ENCODE measurements around the gene RETN.

The RETN gene

DNA sequence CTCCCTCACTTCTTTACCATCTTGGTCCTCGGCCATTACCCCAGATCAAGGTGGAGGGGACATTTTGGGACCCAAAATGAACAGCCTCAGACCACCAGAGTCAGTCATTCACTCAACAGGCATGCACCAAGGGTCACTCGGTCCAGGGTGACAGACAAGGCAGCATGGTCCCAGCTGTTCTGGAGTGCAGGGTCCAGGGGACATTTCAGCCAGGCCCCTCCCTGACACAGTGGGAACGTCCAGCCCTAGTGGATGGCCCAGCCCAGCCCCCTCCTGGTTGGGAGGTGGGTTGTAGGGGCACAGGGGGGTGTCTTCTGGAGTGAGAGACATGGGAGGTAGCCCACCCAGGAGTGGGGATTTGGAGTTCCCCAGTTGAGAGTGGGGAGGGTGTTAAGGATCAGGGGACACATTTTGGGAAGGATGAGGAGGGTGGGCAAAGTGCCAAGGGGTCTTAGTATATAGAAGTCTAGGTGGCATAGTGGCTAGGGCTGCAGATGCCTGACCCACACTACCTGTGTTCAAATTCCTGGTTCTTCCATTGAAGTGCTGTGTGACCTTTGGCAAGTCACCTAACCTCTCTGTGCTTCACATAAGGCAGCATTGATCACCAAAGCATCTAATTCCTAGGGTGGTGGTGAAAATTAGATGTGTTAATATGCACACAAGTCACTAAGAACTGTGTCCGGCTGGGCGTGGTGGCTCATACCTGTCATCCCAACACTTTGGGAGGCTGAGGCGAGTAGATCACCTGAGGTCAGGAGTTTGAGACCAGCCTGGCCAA is 35.6 kb downstream of the RETN start:
- no peak overlapping the region for H3K4ac ChIP-seq (ENCODE audit: low read depth, low read length)
- no peaks in the 10 kb centered on the region for H3K79me2 ChIP-seq (ENCODE audit: control insufficient read depth, insufficient read depth, low read length, poor library complexity)
- no CpG with 5 or more reads among the region's 6 CpGs for WGBS (ENCODE audit: extremely low coverage, insufficient coverage, insufficient read length)
- no peak overlapping the region for H2AFZ ChIP-seq (ENCODE audit: insufficient read depth, low read length, poor library complexity)
- no peaks in the 10 kb centered on the region for H3K9me3 ChIP-seq (ENCODE audit: insufficient read depth, low read depth, low read length)
- H3K4me1 ChIP-seq (ENCODE audit: control insufficient read depth in 1 of 2, insufficient read depth in 2 of 2, low read length in 2 of 2): no peaks in the 10 kb centered on the region
- no peak overlapping the region for H3K18ac ChIP-seq (ENCODE audit: low read length)
- no peak overlapping the region for H3K4me2 ChIP-seq (ENCODE audit: low read length)
- H4K91ac ChIP-seq (ENCODE audit: low read depth, low read length): no peak overlapping the region
- no peak overlapping the region for H3K27ac ChIP-seq (ENCODE audit: low read depth, low read length)
- H3K23ac ChIP-seq (ENCODE audit: low read length): no peak overlapping the region
- H3K9ac ChIP-seq (ENCODE audit: low read length): no peak overlapping the region
- no peaks in the 10 kb centered on the region for H3K36me3 ChIP-seq (ENCODE audit: control insufficient read depth in 1 of 2, insufficient read depth in 2 of 2, low read length in 2 of 2)
- H3K14ac ChIP-seq (ENCODE audit: low read length): no peak overlapping the region
- H3K27me3 ChIP-seq (ENCODE audit: insufficient read depth, low read length): no peaks in the 10 kb centered on the region
- H2BK5ac ChIP-seq (ENCODE audit: low read depth, low read length, poor library complexity): no peak overlapping the region
- H3K79me1 ChIP-seq (ENCODE audit: low read length): no peaks in the 10 kb centered on the region
- H4K8ac ChIP-seq (ENCODE audit: low read depth, low read length): no peak overlapping the region
- no peak overlapping the region for H3K4me3 ChIP-seq (ENCODE audit: low read depth, low read length)
- H4K12ac ChIP-seq (ENCODE audit: low read depth, low read length): no peak overlapping the region
- H2BK120ac ChIP-seq (ENCODE audit: insufficient read depth, low read length, poor library complexity): no peak overlapping the region
- no peak overlapping the region for H2BK12ac ChIP-seq (ENCODE audit: low read length)
- no peak for DNase-seq
- no peak overlapping the region for H2AK5ac ChIP-seq (ENCODE audit: low read length)

DNA sequence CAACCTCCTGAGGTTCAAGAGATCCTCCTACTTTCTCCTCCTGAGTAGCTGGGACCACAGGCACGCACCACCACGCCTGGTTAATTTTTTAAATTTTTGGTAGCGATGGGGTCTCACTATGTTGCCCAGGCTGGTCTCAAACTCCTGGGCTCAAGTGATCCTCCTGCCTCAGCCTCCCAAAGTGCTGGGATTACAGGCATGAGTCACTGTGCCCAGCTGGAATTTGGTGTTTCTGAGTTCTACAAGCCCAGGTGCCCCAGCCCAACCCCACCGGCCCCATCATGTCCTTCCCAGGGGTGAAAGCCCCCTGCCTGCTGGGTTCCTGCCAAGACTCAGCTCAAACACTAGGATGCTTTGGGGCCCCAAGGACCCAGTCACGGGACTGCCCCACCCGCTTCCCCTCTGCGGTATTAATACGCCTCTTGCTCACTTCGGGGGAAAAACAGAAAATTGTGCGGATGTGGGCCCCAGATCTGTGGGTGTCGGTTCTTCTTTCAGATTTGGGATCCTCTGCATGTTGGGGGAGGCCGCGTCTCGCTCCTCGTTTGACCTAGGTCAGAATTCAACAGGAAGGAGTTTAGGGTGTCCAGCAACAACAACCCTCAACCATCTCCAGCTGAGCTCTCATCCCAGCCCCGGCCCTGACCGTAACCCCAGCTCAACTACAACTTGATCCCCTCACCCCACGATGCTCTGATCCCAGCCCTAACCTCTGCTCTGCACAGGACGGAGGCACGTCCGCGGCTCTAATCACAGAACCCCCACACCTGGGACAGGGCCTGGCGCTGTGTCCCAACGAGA is 36.7 kb downstream of the RETN start:
- H2BK5ac ChIP-seq (ENCODE audit: low read depth, low read length, poor library complexity): no peak overlapping the region
- no peak overlapping the region for H3K18ac ChIP-seq (ENCODE audit: low read length)
- no peak overlapping the region for H4K12ac ChIP-seq (ENCODE audit: low read depth, low read length)
- H3K27ac ChIP-seq (ENCODE audit: low read depth, low read length): no peak overlapping the region
- no peak overlapping the region for H3K4me2 ChIP-seq (ENCODE audit: low read length)
- no peak overlapping the region for H4K8ac ChIP-seq (ENCODE audit: low read depth, low read length)
- H3K4ac ChIP-seq (ENCODE audit: low read depth, low read length): no peak overlapping the region
- H2BK120ac ChIP-seq (ENCODE audit: insufficient read depth, low read length, poor library complexity): no peak overlapping the region
- no peak overlapping the region for H3K14ac ChIP-seq (ENCODE audit: low read length)
- no peaks in the 10 kb centered on the region for H3K4me1 ChIP-seq (ENCODE audit: control insufficient read depth in 1 of 2, insufficient read depth in 2 of 2, low read length in 2 of 2)
- no peak overlapping the region for H3K23ac ChIP-seq (ENCODE audit: low read length)
- no peaks in the 10 kb centered on the region for H3K79me2 ChIP-seq (ENCODE audit: control insufficient read depth, insufficient read depth, low read length, poor library complexity)
- WGBS (ENCODE audit: extremely low coverage, insufficient coverage, insufficient read length): no CpG with 5 or more reads among the region's 24 CpGs
- H3K79me1 ChIP-seq (ENCODE audit: low read length): no peaks in the 10 kb centered on the region
- no peak overlapping the region for H2BK12ac ChIP-seq (ENCODE audit: low read length)
- no peak overlapping the region for H3K4me3 ChIP-seq (ENCODE audit: low read depth, low read length)
- DNase-seq: peak; percentile 13 to 16
- no peaks in the 10 kb centered on the region for H3K36me3 ChIP-seq (ENCODE audit: control insufficient read depth in 1 of 2, insufficient read depth in 2 of 2, low read length in 2 of 2)
- no peak overlapping the region for H4K91ac ChIP-seq (ENCODE audit: low read depth, low read length)
- no peaks in the 10 kb centered on the region for H3K27me3 ChIP-seq (ENCODE audit: insufficient read depth, low read length)
- H3K9ac ChIP-seq (ENCODE audit: low read length): no peak overlapping the region
- H2AFZ ChIP-seq (ENCODE audit: insufficient read depth, low read length, poor library complexity): no peak overlapping the region
- no peak overlapping the region for H2AK5ac ChIP-seq (ENCODE audit: low read length)
- H3K9me3 ChIP-seq (ENCODE audit: insufficient read depth, low read depth, low read length): no peaks in the 10 kb centered on the region

DNA sequence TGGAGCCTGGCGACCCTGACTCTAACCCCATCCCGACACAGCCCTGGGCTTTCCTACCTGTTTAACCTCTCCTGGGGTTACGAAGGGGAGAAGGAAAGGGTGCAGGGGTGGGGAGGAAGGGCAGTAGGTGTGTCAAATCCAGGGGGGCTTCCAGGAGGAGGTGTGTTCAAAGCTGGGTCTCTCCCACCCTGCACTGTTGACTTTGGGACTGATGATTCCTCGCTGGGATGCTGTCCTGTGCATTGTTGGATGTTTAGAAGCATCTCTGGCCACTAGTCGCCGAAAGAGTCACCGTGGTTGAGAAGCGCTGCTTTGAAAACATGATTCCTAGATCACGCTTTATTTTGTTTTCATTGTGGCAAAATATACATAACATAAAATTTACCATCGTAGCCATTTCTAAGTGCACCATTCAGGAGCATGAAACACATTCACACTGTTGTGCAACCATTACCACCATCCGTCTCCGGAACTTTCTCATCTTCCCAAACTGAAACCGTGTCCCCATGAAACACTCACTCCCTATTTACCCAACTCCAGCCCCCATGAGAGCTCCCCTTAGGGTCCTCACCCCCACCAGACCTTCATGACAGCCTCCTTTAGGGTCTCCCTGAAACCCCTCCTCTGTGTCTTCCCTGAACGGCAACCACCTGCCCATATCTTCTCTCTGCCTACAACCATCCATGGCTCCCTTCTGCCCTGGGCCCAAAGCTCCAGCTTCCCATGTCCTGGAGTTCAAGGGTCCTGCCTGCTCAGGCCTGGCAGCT is 37.5 kb downstream of the RETN start:
- WGBS (ENCODE audit: extremely low coverage, insufficient coverage, insufficient read length): no CpG with 5 or more reads among the region's 14 CpGs
- no peaks in the 10 kb centered on the region for H3K79me1 ChIP-seq (ENCODE audit: low read length)
- no peaks in the 10 kb centered on the region for H3K4me1 ChIP-seq (ENCODE audit: control insufficient read depth in 1 of 2, insufficient read depth in 2 of 2, low read length in 2 of 2)
- no peak overlapping the region for H3K23ac ChIP-seq (ENCODE audit: low read length)
- DNase-seq: no peak
- no peak overlapping the region for H4K91ac ChIP-seq (ENCODE audit: low read depth, low read length)
- H3K9me3 ChIP-seq (ENCODE audit: insufficient read depth, low read depth, low read length): no peaks in the 10 kb centered on the region
- no peak overlapping the region for H2AK5ac ChIP-seq (ENCODE audit: low read length)
- H3K79me2 ChIP-seq (ENCODE audit: control insufficient read depth, insufficient read depth, low read length, poor library complexity): no peaks in the 10 kb centered on the region
- H3K27me3 ChIP-seq (ENCODE audit: insufficient read depth, low read length): no peaks in the 10 kb centered on the region
- no peak overlapping the region for H2BK12ac ChIP-seq (ENCODE audit: low read length)
- H2BK5ac ChIP-seq (ENCODE audit: low read depth, low read length, poor library complexity): no peak overlapping the region
- no peak overlapping the region for H3K18ac ChIP-seq (ENCODE audit: low read length)
- H3K14ac ChIP-seq (ENCODE audit: low read length): no peak overlapping the region
- no peak overlapping the region for H4K12ac ChIP-seq (ENCODE audit: low read depth, low read length)
- no peak overlapping the region for H3K27ac ChIP-seq (ENCODE audit: low read depth, low read length)
- no peak overlapping the region for H2AFZ ChIP-seq (ENCODE audit: insufficient read depth, low read length, poor library complexity)
- H3K4me2 ChIP-seq (ENCODE audit: low read length): no peak overlapping the region
- no peak overlapping the region for H3K9ac ChIP-seq (ENCODE audit: low read length)
- no peak overlapping the region for H2BK120ac ChIP-seq (ENCODE audit: insufficient read depth, low read length, poor library complexity)
- H3K4me3 ChIP-seq (ENCODE audit: low read depth, low read length): no peak overlapping the region
- no peaks in the 10 kb centered on the region for H3K36me3 ChIP-seq (ENCODE audit: control insufficient read depth in 1 of 2, insufficient read depth in 2 of 2, low read length in 2 of 2)
- H4K8ac ChIP-seq (ENCODE audit: low read depth, low read length): no peak overlapping the region
- no peak overlapping the region for H3K4ac ChIP-seq (ENCODE audit: low read depth, low read length)

DNA sequence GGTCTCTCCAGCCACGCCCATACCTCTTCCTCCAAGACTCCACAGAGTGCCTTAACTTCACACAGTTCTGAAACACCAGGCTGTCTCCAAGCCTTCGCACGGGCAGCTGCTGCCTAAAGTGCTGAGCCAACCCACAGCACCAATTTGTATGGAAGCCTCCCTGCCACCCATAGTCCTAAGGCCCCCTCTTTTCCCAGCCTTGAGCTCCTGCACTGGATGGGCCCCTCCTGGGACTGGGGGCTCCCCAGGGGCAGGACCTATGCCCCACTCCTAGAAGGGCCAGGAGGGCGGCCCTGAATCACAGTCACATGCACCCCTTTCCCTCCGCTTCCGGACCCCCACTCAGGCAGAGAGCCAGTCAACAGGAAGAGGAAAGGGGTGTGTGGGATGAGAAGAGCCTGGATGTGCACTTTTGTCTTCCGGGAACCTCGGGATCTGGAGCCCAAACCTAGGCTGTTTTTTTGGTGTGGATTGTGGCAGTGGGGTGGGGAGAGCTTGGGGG is 38.2 kb downstream of the RETN start:
- no peaks in the 10 kb centered on the region for H3K9me3 ChIP-seq (ENCODE audit: insufficient read depth, low read depth, low read length)
- H3K9ac ChIP-seq (ENCODE audit: low read length): no peak overlapping the region
- no peak overlapping the region for H2BK5ac ChIP-seq (ENCODE audit: low read depth, low read length, poor library complexity)
- DNase-seq: no peak
- H3K4ac ChIP-seq (ENCODE audit: low read depth, low read length): no peak overlapping the region
- no peak overlapping the region for H2AFZ ChIP-seq (ENCODE audit: insufficient read depth, low read length, poor library complexity)
- no peak overlapping the region for H3K14ac ChIP-seq (ENCODE audit: low read length)
- H3K18ac ChIP-seq (ENCODE audit: low read length): no peak overlapping the region
- no peak overlapping the region for H3K4me2 ChIP-seq (ENCODE audit: low read length)
- no peak overlapping the region for H2BK12ac ChIP-seq (ENCODE audit: low read length)
- no peak overlapping the region for H3K27ac ChIP-seq (ENCODE audit: low read depth, low read length)
- H3K36me3 ChIP-seq (ENCODE audit: control insufficient read depth in 1 of 2, insufficient read depth in 2 of 2, low read length in 2 of 2): no peaks in the 10 kb centered on the region
- H4K91ac ChIP-seq (ENCODE audit: low read depth, low read length): no peak overlapping the region
- H3K4me3 ChIP-seq (ENCODE audit: low read depth, low read length): no peak overlapping the region
- no peaks in the 10 kb centered on the region for H3K4me1 ChIP-seq (ENCODE audit: control insufficient read depth in 1 of 2, insufficient read depth in 2 of 2, low read length in 2 of 2)
- H3K79me1 ChIP-seq (ENCODE audit: low read length): no peaks in the 10 kb centered on the region
- no peak overlapping the region for H2BK120ac ChIP-seq (ENCODE audit: insufficient read depth, low read length, poor library complexity)
- no peak overlapping the region for H4K8ac ChIP-seq (ENCODE audit: low read depth, low read length)
- WGBS (ENCODE audit: extremely low coverage, insufficient coverage, insufficient read length): no CpG with 5 or more reads among the region's 8 CpGs
- no peak overlapping the region for H3K23ac ChIP-seq (ENCODE audit: low read length)
- no peaks in the 10 kb centered on the region for H3K79me2 ChIP-seq (ENCODE audit: control insufficient read depth, insufficient read depth, low read length, poor library complexity)
- H3K27me3 ChIP-seq (ENCODE audit: insufficient read depth, low read length): no peaks in the 10 kb centered on the region
- H4K12ac ChIP-seq (ENCODE audit: low read depth, low read length): no peak overlapping the region
- no peak overlapping the region for H2AK5ac ChIP-seq (ENCODE audit: low read length)

All from trophoblast cell (in vitro differentiated cells and primary cell).